Ovary (tissue), 9 donors: Measurements from ENCODE around the gene SORCS3. TPM values are rescaled to one million over a fixed set of nuclear protein-coding genes. Genes with fewer than 3 reads are reported as not detected.

Experiments
- DNase-seq, 5 donors: peaks; one replicate each; pipeline ENCODE4 v3.0.0-alpha.2; 2019 to 2020
- H3K27ac ChIP-seq, 2 donors: fragments of 200-600 bp; one replicate each; pipeline versions ENCODE4 v1.5.1 to v1.8.0; 2019 to 2022
- H3K27me3 ChIP-seq: fragments of 200-600 bp; one replicate; pipeline ENCODE4 v1.8.0; 2022
- H3K36me3 ChIP-seq: fragments of 200-600 bp; sonication (generic); one replicate; pipeline ENCODE4 v1.5.1; 2019
- H3K4me1 ChIP-seq: one replicate; pipeline ENCODE4 v1.8.1; 2013; ENCODE audit warnings: mild to moderate bottlenecking, moderate library complexity; ENCODE audit not compliant: insufficient read depth
- H3K4me3 ChIP-seq: fragments of 200-600 bp; sonication (generic); one replicate; pipeline ENCODE4 v1.5.1; 2017
- H3K9me3 ChIP-seq, 2 donors: fragments of 200-600 bp in 1 of 2; sonication (generic) in 1 of 2; one replicate each; pipeline versions ENCODE4 v1.5.1 to v1.8.1; 2013 to 2019; ENCODE audit warnings: mild to moderate bottlenecking in 1 of 2, moderate library complexity in 1 of 2
- EP300 ChIP-seq: sonication (generic); formaldehyde crosslinking; IDR thresholded peaks from one replicate; pipeline ENCODE4 v1.6.1; 2017; ENCODE audit warnings: antibody characterized with exemption
- POLR2A ChIP-seq: fragments of 450-650 bp; IDR thresholded peaks from one replicate; pipeline ENCODE4 v1.6.1; 2017; ENCODE audit warnings: antibody characterized with exemption, mild to moderate bottlenecking, moderate library complexity
- WGBS, 3 donors: extraction: QIAGEN DNeasy Blood & Tissue Kit in 1 of 3; methylation state at CpG; one replicate each; pipeline versions ENCODE4 v1.1.5 to v1.1.7; 2013 to 2017; 5-methylcytosine and 5-hydroxymethylcytosine counted together
- intact Hi-C, 4 donors: fragments of 100-400 bp; cut with DNase I; formaldehyde crosslinking; loops; one replicate each; pipeline versions ENCODE4 v1.11.0 to v1.15.1; 2022 to 2023
- polyA plus RNA-seq, 2 donors: library from polyadenylated mRNA; stranded (reverse); fragments of 200-250 nt in 1 of 2; fragments of 350-450 nt in 1 of 2; fragmentation: Illumina TruSeq in 1 of 2; extraction: RNeasy Lipid Tissue Mini Kit (QIAGEN cat#74804) in 1 of 2; gene quantifications; one replicate each; pipeline ENCODE4 v1.2.3, GENCODE V29; 2013 to 2014
- total RNA-seq, 7 donors: library from RNA; depleted of rRNA in 2 of 7; stranded (reverse); fragments of >200 nt in 2 of 7; fragmentation: NEBNext Ultra II Directional in 3 of 7; extraction: Animal tissue kit (Norgen Biotek cat#: 25700) in 3 of 7; gene quantifications; one replicate each; pipeline versions ENCODE4 v1.1.0 to v1.2.4, GENCODE V29; 2016 to 2023
- TF ChIP-seq, protein P1 (sequence below), 3 donors: fragments of 450-650 bp in 2 of 3; fragments of 200-600 bp in 1 of 3; IDR thresholded peaks; one replicate each; pipeline versions ENCODE4 v1.5.1 to v1.8.0; 2016 to 2022; ENCODE audit warnings: antibody characterized with exemption in 3 of 3, mild to moderate bottlenecking in 1 of 3
- donor health status: DM: no; HTN: no; CAD: no; lungs with moderate emphysema.
- donor health status: DM: no; HTN: no; CAD: no.
- donor health status: Bipolar disorder and iron deficiency.
- donor health status: DM: yes; HTN: yes; CAD: no.
- donor health status: DM: no; HTN: no; CAD: no.
- donor health status: DM: yes; HTN: yes; CAD: no.

SORCS3 gene
- total and polyA plus RNA-seq, 9 donors, result 0.07 to 4.5 (median 0.79) TPM; not detected in 1

DNA sequence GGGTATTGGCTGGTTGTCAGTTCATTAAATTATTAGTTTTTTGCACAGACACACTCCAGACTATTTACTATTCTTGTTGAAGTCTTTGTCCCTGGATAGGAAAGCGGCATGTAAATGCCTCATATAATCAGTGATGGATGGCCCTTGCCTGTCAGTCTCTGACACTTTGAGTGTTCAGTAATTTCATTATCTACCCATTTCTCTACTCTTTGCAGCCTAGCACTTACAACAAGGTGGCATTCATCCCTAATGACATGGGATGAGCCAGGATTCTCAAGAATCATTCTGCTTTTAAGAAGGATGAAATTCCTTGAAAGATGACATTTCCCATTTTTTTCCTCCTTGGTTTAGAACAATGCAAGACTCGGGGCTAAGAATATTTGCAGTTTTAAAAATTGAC is 155.7 kb downstream of the SORCS3 start:
- DNase-seq, result no peak
- Histone ChIP-seq H3K27ac (no peak overlapping the region), H3K27me3 (no peaks in the 10 kb centered on the region), H3K9me3 (no peaks in the 10 kb centered on the region), H3K4me3 (no peak overlapping the region), H3K36me3 (no peaks in the 10 kb centered on the region), H3K4me1 (no peaks in the 10 kb centered on the region)
- 42 to 56% (median 42%) methylated on average over 2 of the region's 2 CpGs for WGBS, 3 donors
- TF ChIP-seq, protein P1, sequence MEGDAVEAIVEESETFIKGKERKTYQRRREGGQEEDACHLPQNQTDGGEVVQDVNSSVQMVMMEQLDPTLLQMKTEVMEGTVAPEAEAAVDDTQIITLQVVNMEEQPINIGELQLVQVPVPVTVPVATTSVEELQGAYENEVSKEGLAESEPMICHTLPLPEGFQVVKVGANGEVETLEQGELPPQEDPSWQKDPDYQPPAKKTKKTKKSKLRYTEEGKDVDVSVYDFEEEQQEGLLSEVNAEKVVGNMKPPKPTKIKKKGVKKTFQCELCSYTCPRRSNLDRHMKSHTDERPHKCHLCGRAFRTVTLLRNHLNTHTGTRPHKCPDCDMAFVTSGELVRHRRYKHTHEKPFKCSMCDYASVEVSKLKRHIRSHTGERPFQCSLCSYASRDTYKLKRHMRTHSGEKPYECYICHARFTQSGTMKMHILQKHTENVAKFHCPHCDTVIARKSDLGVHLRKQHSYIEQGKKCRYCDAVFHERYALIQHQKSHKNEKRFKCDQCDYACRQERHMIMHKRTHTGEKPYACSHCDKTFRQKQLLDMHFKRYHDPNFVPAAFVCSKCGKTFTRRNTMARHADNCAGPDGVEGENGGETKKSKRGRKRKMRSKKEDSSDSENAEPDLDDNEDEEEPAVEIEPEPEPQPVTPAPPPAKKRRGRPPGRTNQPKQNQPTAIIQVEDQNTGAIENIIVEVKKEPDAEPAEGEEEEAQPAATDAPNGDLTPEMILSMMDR (IDR thresholded peaks at IDR 0.05), result no peak
- TF ChIP-seq POLR2A (no peak), EP300 (no peak)
- intact Hi-C loops, result no loop called here

DNA sequence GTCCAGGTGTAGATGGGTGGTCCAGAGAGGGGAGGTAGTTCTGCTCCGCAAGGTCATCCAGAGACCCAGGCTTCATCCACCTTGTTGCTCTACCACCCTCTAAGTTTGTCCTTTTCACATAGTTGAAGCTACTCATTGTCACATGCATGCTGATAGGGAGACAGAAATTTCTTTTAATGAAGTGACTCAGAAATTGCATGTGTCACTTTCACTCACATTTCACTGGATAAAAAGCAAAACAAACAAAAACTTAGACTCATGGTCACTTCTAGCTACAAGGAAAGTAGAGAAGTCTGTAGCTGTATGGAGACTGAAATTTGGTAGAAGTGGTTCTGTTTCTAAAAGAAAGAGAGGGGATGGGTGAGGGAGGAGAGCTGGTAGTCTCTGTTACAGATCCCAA is 161.9 kb downstream of the SORCS3 start:
- 91 to 100% (median 94%) methylated on average over 1 of the region's 1 CpG for WGBS, 3 donors
- TF ChIP-seq, protein P1 (IDR thresholded peaks at IDR 0.05), result no peak
- no peak for TF ChIP-seq EP300
- TF ChIP-seq POLR2A, result no peak
- Histone ChIP-seq H3K27me3 (no peaks in the 10 kb centered on the region), H3K4me1 (no peaks in the 10 kb centered on the region), H3K4me3 (no peak overlapping the region), H3K27ac (no peak overlapping the region), H3K36me3 (no peaks in the 10 kb centered on the region), H3K9me3 (no peaks in the 10 kb centered on the region)
- intact Hi-C loops, result no loop called here
- no peak for DNase-seq

DNA sequence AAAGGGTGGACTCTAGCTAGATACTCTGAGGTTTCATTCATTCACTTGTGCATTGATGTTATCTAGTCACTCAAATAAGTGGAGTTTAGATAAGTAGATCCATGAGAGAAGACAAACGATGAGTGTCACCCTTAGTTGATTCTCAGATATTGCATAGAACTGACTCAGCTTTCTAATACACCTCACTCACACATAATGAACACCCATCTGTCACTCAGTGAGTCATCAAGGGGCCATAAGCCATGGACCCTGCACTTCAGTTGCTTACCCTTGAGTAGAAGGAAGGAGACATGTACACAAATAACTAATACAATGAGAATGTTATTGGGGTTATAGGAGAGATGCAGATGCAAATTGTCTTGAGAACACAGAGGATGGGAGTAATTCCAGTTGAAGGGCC is 163.8 kb downstream of the SORCS3 start:
- WGBS, 3 donors, result 78 to 89% (median 83%) methylated on average over 1 of the region's 1 CpG
- intact Hi-C loops, result no loop called here
- Histone ChIP-seq H3K4me1 (no peaks in the 10 kb centered on the region), H3K4me3 (no peak overlapping the region), H3K36me3 (no peaks in the 10 kb centered on the region), H3K9me3 (no peaks in the 10 kb centered on the region), H3K27ac (no peak overlapping the region), H3K27me3 (no peaks in the 10 kb centered on the region)
- TF ChIP-seq, protein P1 (IDR thresholded peaks at IDR 0.05), result no peak
- TF ChIP-seq EP300, result no peak
- TF ChIP-seq POLR2A, result no peak
- no peak for DNase-seq

DNA sequence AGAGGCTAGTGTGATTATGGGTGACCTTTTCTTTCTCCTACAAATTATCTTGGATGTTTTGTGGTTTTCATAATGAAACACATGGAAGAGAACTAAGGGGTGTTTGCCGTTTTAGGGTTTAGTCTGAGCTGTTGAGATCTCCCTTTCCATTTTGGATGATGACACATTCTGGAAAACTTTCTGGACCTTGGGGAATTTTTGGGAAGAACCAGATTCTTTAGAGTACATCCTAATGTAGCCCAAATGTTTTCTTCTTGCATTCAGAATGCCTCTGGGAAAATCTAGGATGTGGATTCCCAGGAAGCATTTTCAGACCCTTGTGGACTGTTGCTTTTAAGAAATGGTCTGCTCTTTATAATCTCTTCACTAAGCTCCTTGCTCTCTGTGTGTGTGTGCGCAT is 165.7 kb downstream of the SORCS3 start:
- H3K36me3 ChIP-seq, result no peaks in the 10 kb centered on the region
- no peaks in the 10 kb centered on the region for H3K27me3 ChIP-seq
- no peak overlapping the region for H3K4me3 ChIP-seq
- no peaks in the 10 kb centered on the region for H3K9me3 ChIP-seq
- no peak for TF ChIP-seq POLR2A
- no peak for TF ChIP-seq EP300
- TF ChIP-seq, protein P1 (IDR thresholded peaks at IDR 0.05), result no peak
- intact Hi-C loops, result no loop called here
- no peak overlapping the region for H3K27ac ChIP-seq
- no peak for DNase-seq
- no peaks in the 10 kb centered on the region for H3K4me1 ChIP-seq
- WGBS, 3 donors, result 60 to 78% (median 68%) methylated on average over 2 of the region's 2 CpGs
